ENCODE data around the gene SLC39A5. TPM values are rescaled to one million over a fixed set of nuclear protein-coding genes. Genes with fewer than 3 reads are reported as not detected.

Gene SLC39A5
- total and polyA plus RNA-seq, 2 of the 13 experiments (the other 11 are each of a cell fraction or from before 2014, with no cell fraction given): 59.7 to 101 TPM

- no peak for TF ChIP-seq NFRKB (IDR thresholded peaks at IDR 0.05)
Measured at GRCh38 chr12:56188778-56189098, 41.1 kb upstream of the SLC39A5 start (continued).

GRCh38 chr12:56189099-56189917, 40.5 kb upstream of the SLC39A5 start, which contains the start of gene SMARCC2:
Gene SMARCC2 (minus strand): TSS chr12:56189483. CDS start chr12:56189461, 22 bp downstream.
- Histone ChIP-seq H3K27ac (ENCODE audit: extremely low read length, insufficient read depth, low read length) (peak within 1 kb of the TSS; percentile 74), H3K9ac (ENCODE audit: insufficient read depth, low read depth, low read length) (peak within 1 kb of the TSS; percentile 76), H3K4me1 (ENCODE audit: insufficient read depth, low read length) (peaks cover 34% of the 10 kb centered on the region), H3K36me3 (replicated peaks in 1 of 2; ENCODE audit: control insufficient read depth in 1 of 2, insufficient read depth in 2 of 2, low read length in 2 of 2) (peaks cover 2 to 16% of the 10 kb centered on the region in 2 experiments; a peak in 2 of 5 replicates), H3K9me3 (ENCODE audit: low read length) (no peaks in the 10 kb centered on the region), H4K20me1 (ENCODE audit: insufficient read depth, low read length) (no peaks in the 10 kb centered on the region), H2AFZ (ENCODE audit: low read length) (peak within 1 kb of the TSS; percentile 56), H3K79me2 (ENCODE audit: insufficient read depth, low read length) (peaks cover 19% of the 10 kb centered on the region), H3K27me3 (ENCODE audit: control insufficient read depth in 1 of 2, insufficient read depth in 2 of 2, low read length in 2 of 2) (no peaks in the 10 kb centered on the region; a peak in 1 of 5 replicates), H3K4me2 (ENCODE audit: low read depth, low read length) (peak within 1 kb of the TSS; percentile 86), H3K4me3 (replicated peaks in 1 of 3; ENCODE audit: insufficient read depth in 1 of 3, low read depth in 2 of 3, low read length in 3 of 3) (peak within 1 kb of the TSS; percentile 76 to 94 (median 93))
- ChIA-PET CTCF (ENCODE audit: low intra/inter-chr PET ratio, low total read pairs) (interaction anchor here (0.8 to 2.7 kb wide), 7 partner anchors 31 to 450 kb away, joined by 3 to 49 read pairs (median 3); partner anchors contain the start of genes ERBB3, ESYT1, MYL6 and MYL6B), POLR2A (interaction anchor here (0.8 to 3.6 kb wide), 19 partner anchors 9 to 299 kb away, joined by 3 to 48 read pairs (median 6); partner anchors contain the start of genes CNPY2, ESYT1, GLS2 and MYL6)
- intact Hi-C loops (cut with micrococcal nuclease; ENCODE audit: unreplicated experiment): loop anchor here (1.0 to 2.0 kb wide), 2 partner anchors 63 to 70 kb away; no protein-coding TSS in a partner anchor
- no peak for FAIRE-seq
- BruUV-seq (replicated peaks): no TSS peak
- in situ Hi-C loops (cut with HindIII; ENCODE audit: extremely low pct_ligation_motif_present, low pct_unique_long_range_greater_than_20kb): loop anchor here (5.0 kb wide), 1 partner anchor 62 kb away; the partner anchor contains the start of gene ESYT1
- WGBS (ENCODE audit: low lambda C conversion rate): 2% methylated on average over 33 of the region's 93 CpGs
- peak; percentile 86 for ATAC-seq
- peak; percentile 73 for DNase-seq (ENCODE audit: low spot score)
- TF ChIP-seq ZNF678 (CRISPR knock-in tag; IDR thresholded peaks at IDR 0.05) (no peak), SP5 (CRISPR knock-in tag; IDR thresholded peaks at IDR 0.05; ENCODE audit: borderline replicate concordance, low read depth) (0 out of 2 replicates have a peak, but pooled peaks have one; percentile 18), ZNF224 (CRISPR knock-in tag; IDR thresholded peaks at IDR 0.05) (0 out of 2 replicates have a peak, but pooled peaks have one; percentile 72), HNRNPK (IDR thresholded peaks at IDR 0.05; ENCODE audit: low read depth, low read length, poor library complexity, severe bottlenecking) (peak; percentile 56), ZFY (CRISPR knock-in tag; IDR thresholded peaks at IDR 0.05) (peak; percentile 60; the same call in 1 of the 2 replicates), ZNF839 (CRISPR knock-in tag; IDR thresholded peaks at IDR 0.05; ENCODE audit: borderline replicate concordance) (no peak), YY1 (IDR thresholded peaks at IDR 0.05; ENCODE audit: insufficient read depth, insufficient replicate concordance, low read depth, low read length) (peak; percentile 80), ZNF142 (CRISPR knock-in tag; IDR thresholded peaks at IDR 0.05) (no peak), ZSCAN25 (CRISPR knock-in tag; IDR thresholded peaks at IDR 0.05) (no peak), SIN3B (IDR thresholded peaks at IDR 0.05; ENCODE audit: low read length) (no peak), ZNF513 (CRISPR knock-in tag; conservative IDR thresholded peaks at IDR 0.05) (no peak), EED (CRISPR knock-in tag; IDR thresholded peaks at IDR 0.05) (no peak), ZFYVE20 (CRISPR knock-in tag; IDR thresholded peaks at IDR 0.05; ENCODE audit: borderline replicate concordance, low read depth) (no peak), ZNF777 (CRISPR knock-in tag; IDR thresholded peaks at IDR 0.05) (peak; percentile 11)

Measured in HepG2 (cell line).